Mesenchymal stem cell (in vitro differentiated cells and primary cell): ENCODE results near the gene OR6B1.
"Not testable (repeated sequence)": the region's sequence is repeated elsewhere in the genome, so short reads cannot be mapped to it uniquely, and the experiment has no call there.

ENCODE experiments used
- DNase-seq: peaks from one replicate; pipeline ENCODE4 v3.0.0-alpha.2; 2013
- H2AFZ ChIP-seq: one replicate; pipeline ENCODE4 v1.6.1; 2013; ENCODE audit warnings: low read depth, mild to moderate bottlenecking, control low read depth, inconsistent platforms, low read length, moderate library complexity
- H2AK5ac ChIP-seq: 2 replicates; pipeline ENCODE4 v1.6.1; 2013; ENCODE audit warnings: low read length, moderate library complexity, mild to moderate bottlenecking, inconsistent platforms; ENCODE audit not compliant: severe bottlenecking
- H2BK120ac ChIP-seq: one replicate; pipeline ENCODE4 v1.6.1; 2013; ENCODE audit warnings: low read depth, mild to moderate bottlenecking, inconsistent platforms, low read length, moderate library complexity
- H2BK12ac ChIP-seq, 2 experiments: one replicate each; pipeline ENCODE4 v1.6.1; 2013; ENCODE audit warnings: inconsistent platforms in 2 of 2, low read length in 2 of 2, mild to moderate bottlenecking in 2 of 2, moderate library complexity in 2 of 2, control low read depth in 1 of 2
- H2BK15ac ChIP-seq: one replicate; pipeline ENCODE4 v1.6.1; 2013; ENCODE audit warnings: mild to moderate bottlenecking, low read depth, inconsistent platforms; ENCODE audit not compliant: poor library complexity, severe bottlenecking
- H2BK5ac ChIP-seq: 2 replicates; pipeline ENCODE4 v1.6.1; 2013; ENCODE audit warnings: low read depth, mild to moderate bottlenecking, low read length, control low read depth, inconsistent platforms; ENCODE audit not compliant: poor library complexity, severe bottlenecking
- H3K14ac ChIP-seq, 2 experiments: one replicate each; pipeline ENCODE4 v1.6.1; 2013; ENCODE audit warnings: inconsistent platforms in 2 of 2, low read length in 2 of 2, control low read depth in 1 of 2, mild to moderate bottlenecking in 1 of 2, moderate library complexity in 1 of 2
- H3K18ac ChIP-seq, 2 experiments: one replicate each; pipeline ENCODE4 v1.6.1; 2013; ENCODE audit warnings: inconsistent platforms in 2 of 2, low read length in 2 of 2, control low read depth in 1 of 2, low read depth in 1 of 2, mild to moderate bottlenecking in 1 of 2
- H3K23ac ChIP-seq, 2 experiments: one replicate each; pipeline ENCODE4 v1.6.1; 2013; ENCODE audit warnings: inconsistent platforms in 2 of 2, low read length in 2 of 2, mild to moderate bottlenecking in 2 of 2, moderate library complexity in 2 of 2, control low read depth in 1 of 2
- H3K27ac ChIP-seq: 2 replicates; pipeline ENCODE4 v1.5.1; 2013; ENCODE audit warnings: mild to moderate bottlenecking, moderate library complexity, low read length, control low read depth, inconsistent platforms; ENCODE audit not compliant: poor library complexity, severe bottlenecking
- H3K27me3 ChIP-seq, 2 experiments: 2 replicates each; pipeline versions ENCODE4 v1.6.1 to v1.7.0; 2013; ENCODE audit warnings: low read length in 2 of 2, mild to moderate bottlenecking in 2 of 2, moderate library complexity in 2 of 2, control low read depth in 1 of 2, inconsistent platforms in 1 of 2; ENCODE audit not compliant: control insufficient read depth in 1 of 2, insufficient read depth in 1 of 2
- H3K36me3 ChIP-seq, 2 experiments: 2 replicates each; pipeline versions ENCODE4 v1.6.1 to v1.7.0; 2013; ENCODE audit warnings: low read length in 2 of 2, control low read depth in 1 of 2, inconsistent platforms in 1 of 2, low read depth in 1 of 2, mild to moderate bottlenecking in 1 of 2; ENCODE audit not compliant: insufficient read depth in 2 of 2, control insufficient read depth in 1 of 2
- H3K4ac ChIP-seq, 2 experiments: one replicate each; pipeline ENCODE4 v1.6.1; 2013; ENCODE audit warnings: inconsistent platforms in 2 of 2, low read length in 2 of 2, mild to moderate bottlenecking in 2 of 2, moderate library complexity in 2 of 2, control low read depth in 1 of 2, low read depth in 1 of 2
- H3K4me1 ChIP-seq: 2 replicates; pipeline ENCODE4 v1.6.1; 2013; ENCODE audit warnings: low read depth, low read length, control low read depth; ENCODE audit not compliant: control insufficient read depth, insufficient read depth
- H3K4me2 ChIP-seq: 2 replicates; pipeline ENCODE4 v1.6.1; 2013; ENCODE audit warnings: low read length, mild to moderate bottlenecking, inconsistent platforms; ENCODE audit not compliant: poor library complexity, severe bottlenecking
- H3K4me3 ChIP-seq, 2 experiments: 2 replicates each; pipeline versions ENCODE4 v1.5.1 to v1.7.0; 2013; ENCODE audit warnings: low read length in 2 of 2, mild to moderate bottlenecking in 2 of 2, control low read depth in 1 of 2, low read depth in 1 of 2; ENCODE audit not compliant: insufficient read depth in 1 of 2
- H3K79me1 ChIP-seq: replicated peaks from 2 replicates; pipeline ENCODE4 v1.6.1; 2013; ENCODE audit warnings: mild to moderate bottlenecking, control low read depth, low read length, inconsistent platforms; ENCODE audit not compliant: poor library complexity, severe bottlenecking
- H3K9ac ChIP-seq: 2 replicates; pipeline ENCODE4 v1.7.0; 2013; ENCODE audit warnings: mild to moderate bottlenecking, low read length, moderate library complexity
- H3K9me3 ChIP-seq: 2 replicates; pipeline ENCODE4 v1.7.0; 2013; ENCODE audit warnings: mild to moderate bottlenecking, low read length; ENCODE audit not compliant: control insufficient read depth
- H4K8ac ChIP-seq: one replicate; pipeline ENCODE4 v1.6.1; 2013; ENCODE audit warnings: inconsistent platforms, mild to moderate bottlenecking, low read length, moderate library complexity
- H4K91ac ChIP-seq: one replicate; pipeline ENCODE4 v1.6.1; 2013; ENCODE audit warnings: mild to moderate bottlenecking, low read length, inconsistent platforms
- WGBS: methylation state at CpG from one replicate; pipeline ENCODE4 v1.1.7; 2013; ENCODE audit warnings: mixed read lengths; 5-methylcytosine and 5-hydroxymethylcytosine counted together

The OR6B1 gene

GRCh38 chr7:144048648-144049047 lies 48.5 kb downstream of the OR6B1 start, which contains the start of gene OR2A5:
Gene OR2A5 (plus strand): TSS chr7:144048948. CDS start chr7:144050402, 1,454 bp downstream.
- 40% methylated on average over 1 of the region's 1 CpG for WGBS
- H3K23ac ChIP-seq: no peak within 1 kb of the TSS
- no peak within 1 kb of the TSS for H3K18ac ChIP-seq
- no peak within 1 kb of the TSS for H3K9ac ChIP-seq
- H3K27me3 ChIP-seq: no peaks in the 10 kb centered on the region
- DNase-seq: no peak
- H3K14ac ChIP-seq: no peak within 1 kb of the TSS
- H3K9me3 ChIP-seq: peaks cover under 1% of the 10 kb centered on the region
- no peak within 1 kb of the TSS for H3K27ac ChIP-seq
- H2BK12ac ChIP-seq: no peak within 1 kb of the TSS
- H3K4me3 ChIP-seq: no peak within 1 kb of the TSS
- no peak within 1 kb of the TSS for H3K4ac ChIP-seq
- H2AFZ ChIP-seq: no peak within 1 kb of the TSS
- no peak within 1 kb of the TSS for H2BK5ac ChIP-seq
- H2AK5ac ChIP-seq: no peak within 1 kb of the TSS
- no peak within 1 kb of the TSS for H2BK15ac ChIP-seq
- no peaks in the 10 kb centered on the region for H3K4me1 ChIP-seq
- H4K8ac ChIP-seq: no peak within 1 kb of the TSS
- peak within 1 kb of the TSS; percentile 19 for H2BK120ac ChIP-seq
- no peaks in the 10 kb centered on the region for H3K36me3 ChIP-seq
- H4K91ac ChIP-seq: no peak within 1 kb of the TSS
- H3K79me1 ChIP-seq: no peaks in the 10 kb centered on the region
- no peak within 1 kb of the TSS for H3K4me2 ChIP-seq

DNA sequence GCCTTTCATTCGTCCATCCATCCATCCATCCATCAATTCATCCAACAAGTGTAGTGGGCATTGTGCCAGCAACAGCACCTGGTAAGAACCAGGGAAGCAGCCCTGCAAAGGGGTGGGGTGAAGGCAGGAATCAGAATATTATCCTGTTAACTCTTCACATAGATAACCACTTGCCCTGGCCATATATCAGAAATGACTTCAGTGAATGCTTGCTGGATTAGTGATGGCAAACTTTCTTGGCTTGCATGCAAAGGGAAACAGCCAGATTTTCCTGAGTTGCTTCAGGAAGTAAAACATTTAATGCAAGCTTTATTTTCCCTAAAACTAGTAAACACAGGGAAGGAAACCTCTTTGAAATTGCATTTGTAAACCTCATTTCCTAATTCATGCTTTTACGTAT lies 49.4 kb downstream of the OR6B1 start:
- Histone ChIP-seq H3K9ac (no peak overlapping the region), H3K9me3 (peaks cover 4% of the 10 kb centered on the region), H4K91ac (no peak overlapping the region), H3K4ac (no peak overlapping the region), H3K4me1 (no peaks in the 10 kb centered on the region), H2BK5ac (no peak overlapping the region), H3K23ac (no peak overlapping the region), H3K18ac (no peak overlapping the region), H2BK12ac (no peak overlapping the region), H3K36me3 (no peaks in the 10 kb centered on the region), H3K27ac (no peak overlapping the region), H2BK15ac (no peak overlapping the region), H3K79me1 (no peaks in the 10 kb centered on the region), H3K4me3 (no peak overlapping the region), H3K14ac (no peak overlapping the region), H3K27me3 (no peaks in the 10 kb centered on the region), H2AFZ (no peak overlapping the region), H2BK120ac (no peak overlapping the region), H2AK5ac (no peak overlapping the region), H3K4me2 (no peak overlapping the region), H4K8ac (no peak overlapping the region)
- DNase-seq: no peak
- 88% methylated on average over 1 of the region's 2 CpGs for WGBS

DNA sequence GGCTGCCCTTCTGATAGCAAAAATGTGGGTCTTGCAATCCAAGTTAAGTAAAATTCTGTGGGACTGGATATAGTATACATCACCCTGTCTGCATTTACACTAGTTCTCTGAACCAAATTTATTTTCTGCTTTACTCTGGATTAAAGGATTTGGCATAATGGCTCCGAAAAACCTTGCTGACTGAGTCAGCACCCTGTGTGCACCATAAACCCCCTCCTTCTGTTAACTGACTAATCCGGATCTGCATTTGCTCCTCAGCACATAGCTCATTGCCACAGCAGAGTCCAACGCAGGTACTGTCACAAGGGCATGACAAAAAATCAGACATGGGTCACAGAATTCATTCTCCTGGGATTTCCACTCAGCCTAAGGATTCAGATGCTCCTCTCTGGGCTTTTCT lies 50.0 kb downstream of the OR6B1 start:
- Histone ChIP-seq H3K36me3 (no peaks in the 10 kb centered on the region), H2BK5ac (no peak overlapping the region)
- WGBS: 88% methylated on average over 3 of the region's 3 CpGs

DNA sequence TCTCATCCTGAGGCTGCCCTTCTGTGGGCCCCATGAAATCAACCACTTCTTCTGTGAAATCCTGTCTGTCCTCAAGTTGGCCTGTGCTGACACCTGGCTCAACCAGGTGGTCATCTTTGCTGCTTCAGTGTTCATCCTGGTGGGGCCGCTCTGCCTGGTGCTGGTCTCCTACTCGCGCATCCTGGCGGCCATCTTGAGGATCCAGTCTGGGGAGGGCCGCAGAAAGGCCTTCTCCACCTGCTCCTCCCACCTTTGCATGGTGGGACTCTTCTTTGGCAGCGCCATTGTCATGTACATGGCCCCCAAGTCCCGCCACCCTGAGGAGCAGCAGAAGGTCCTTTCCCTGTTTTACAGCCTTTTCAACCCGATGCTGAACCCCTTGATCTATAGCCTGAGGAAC lies 50.8 kb downstream of the OR6B1 start:
- H4K91ac ChIP-seq, H3K4ac ChIP-seq, H3K18ac ChIP-seq, H3K14ac ChIP-seq, H2BK15ac ChIP-seq, H3K36me3 ChIP-seq, H3K4me1 ChIP-seq, H2BK120ac ChIP-seq, H2AK5ac ChIP-seq, H3K79me1 ChIP-seq, H2BK12ac ChIP-seq, H3K23ac ChIP-seq, H3K4me2 ChIP-seq, DNase-seq, H3K4me3 ChIP-seq, H4K8ac ChIP-seq, H2BK5ac ChIP-seq, H3K9ac ChIP-seq, H3K27ac ChIP-seq, H3K27me3 ChIP-seq, H3K9me3 ChIP-seq, H2AFZ ChIP-seq: not testable (repeated sequence)
- WGBS: 89% methylated on average over 8 of the region's 8 CpGs

More for the DNA sequence above, 50.0 kb downstream of the OR6B1 start:
- Histone ChIP-seq H3K4me2 (no peak overlapping the region), H3K9me3 (peaks cover 4% of the 10 kb centered on the region), H4K8ac (no peak overlapping the region), H3K4me3 (no peak overlapping the region), H3K27me3 (no peaks in the 10 kb centered on the region), H3K79me1 (no peaks in the 10 kb centered on the region), H3K9ac (no peak overlapping the region), H3K14ac (no peak overlapping the region), H4K91ac (no peak overlapping the region), H2BK15ac (no peak overlapping the region), H2BK120ac (no peak overlapping the region), H3K27ac (no peak overlapping the region), H3K18ac (no peak overlapping the region), H2AK5ac (no peak overlapping the region), H2AFZ (no peak overlapping the region), H3K4me1 (no peaks in the 10 kb centered on the region), H3K23ac (no peak overlapping the region), H3K4ac (no peak overlapping the region), H2BK12ac (no peak overlapping the region)
- DNase-seq: no peak
